ENCODE data around the gene ADCYAP1R1. TPM values are rescaled to one million over a fixed set of nuclear protein-coding genes. Genes with fewer than 3 reads are reported as not detected.
"Not testable (repeated sequence)": the region's sequence is repeated elsewhere in the genome, so short reads cannot be mapped to it uniquely, and the experiment has no call there.

The ADCYAP1R1 gene
- total RNA-seq, 1 donor from 2014 or later, result not detected

DNA sequence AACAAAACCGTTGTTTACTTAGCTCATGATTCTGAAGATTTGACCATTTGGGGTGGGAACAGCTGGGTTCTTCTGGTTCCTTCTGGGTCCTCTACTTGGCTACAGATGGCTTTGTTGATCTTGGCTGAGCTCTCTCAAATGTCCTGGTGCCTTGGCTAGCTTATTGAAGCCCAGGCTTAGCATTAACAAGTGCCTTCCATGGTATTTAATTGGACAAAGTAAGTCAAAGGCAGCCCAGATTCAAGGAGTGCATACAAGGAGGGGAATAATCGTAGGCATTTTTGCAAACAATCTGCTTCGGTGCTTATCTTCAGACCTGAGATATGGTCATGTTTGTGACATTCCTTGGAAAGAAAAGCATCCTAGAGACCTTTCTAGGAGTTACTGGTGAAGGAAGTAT, 81.4 kb downstream of the ADCYAP1R1 start:
- no peak for DNase-seq (ENCODE audit: low read depth in 2 of 2)

- peak; percentile 71 to 76 for DNase-seq (ENCODE audit: low read depth in 2 of 2)
These were observed 82.4 kb downstream of the ADCYAP1R1 start for GRCh38 chr7:31134246-31135188.

GRCh38 chr7:31137234-31137633, 85.1 kb downstream of the ADCYAP1R1 start:
- DNase-seq (ENCODE audit: low read depth in 2 of 2), result no peak

GRCh38 chr7:31145339-31145738, 93.2 kb downstream of the ADCYAP1R1 start:
- DNase-seq (ENCODE audit: low read depth in 2 of 2), result no peak

GRCh38 chr7:31146030-31146429, 93.9 kb downstream of the ADCYAP1R1 start:
- no peak for DNase-seq (ENCODE audit: low read depth in 2 of 2)

DNA sequence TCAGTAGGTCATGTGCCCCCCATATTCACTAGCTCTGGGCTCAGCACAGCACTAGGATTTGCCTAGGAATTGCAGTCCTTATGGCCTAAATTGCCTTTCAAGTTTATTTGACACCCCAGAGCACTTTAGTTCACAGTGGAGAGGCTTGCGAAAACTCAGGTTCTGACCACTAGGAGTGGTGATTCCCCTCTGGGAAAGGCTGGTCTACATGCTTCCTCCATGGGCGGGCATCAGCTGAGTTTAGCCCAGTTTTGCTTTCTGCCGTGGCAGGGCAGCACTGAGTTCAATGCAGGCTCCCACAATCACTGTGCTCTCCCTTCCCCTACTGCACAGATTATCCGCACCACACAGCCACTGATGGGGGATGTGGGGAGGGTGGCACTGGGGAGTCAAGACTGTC, 94.4 kb downstream of the ADCYAP1R1 start:
- no peak for DNase-seq (ENCODE audit: low read depth in 2 of 2)

DNA sequence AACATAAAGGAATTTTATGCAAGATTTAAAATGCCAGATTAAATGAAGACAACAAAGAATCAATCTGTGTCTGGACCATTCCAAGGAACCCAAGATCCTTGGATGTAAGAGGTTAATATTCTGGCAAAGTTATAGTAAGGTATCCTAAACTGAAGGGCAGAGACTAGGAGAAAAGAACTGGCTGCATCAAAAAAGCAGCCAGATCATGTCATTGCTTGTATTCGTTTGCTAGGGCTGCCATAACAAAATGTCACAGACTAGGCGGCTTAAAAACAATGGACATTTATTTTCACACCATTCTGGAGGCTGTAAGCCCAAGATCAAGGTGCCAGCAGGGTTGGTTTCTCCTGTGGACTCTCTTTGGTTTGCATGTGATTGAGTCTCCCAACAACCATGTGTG, 99.7 kb downstream of the ADCYAP1R1 start:
- no peak for DNase-seq (ENCODE audit: low read depth in 2 of 2)

DNA sequence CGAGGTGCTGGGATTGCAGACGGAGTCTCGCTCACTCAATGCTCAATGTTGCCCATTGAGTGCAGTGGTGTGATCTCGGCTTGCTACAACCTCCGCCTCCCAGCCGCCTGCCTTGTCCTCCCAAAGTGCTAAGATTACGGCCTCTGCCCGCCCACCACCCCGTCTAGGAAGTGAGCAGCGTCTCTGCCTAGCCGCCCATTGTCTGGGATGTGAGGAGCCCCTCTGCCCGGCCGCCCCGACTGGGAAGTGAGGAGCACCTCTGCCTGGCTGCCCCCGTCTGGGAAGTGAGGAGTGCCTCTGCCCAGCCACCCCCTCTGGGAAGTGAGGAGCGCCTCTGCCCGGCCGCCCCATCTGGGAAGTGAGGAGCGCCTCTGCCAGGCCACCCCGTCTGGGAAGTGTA, 101.2 kb downstream of the ADCYAP1R1 start:
- DNase-seq (ENCODE audit: low read depth in 2 of 2), result not testable (repeated sequence)

DNA sequence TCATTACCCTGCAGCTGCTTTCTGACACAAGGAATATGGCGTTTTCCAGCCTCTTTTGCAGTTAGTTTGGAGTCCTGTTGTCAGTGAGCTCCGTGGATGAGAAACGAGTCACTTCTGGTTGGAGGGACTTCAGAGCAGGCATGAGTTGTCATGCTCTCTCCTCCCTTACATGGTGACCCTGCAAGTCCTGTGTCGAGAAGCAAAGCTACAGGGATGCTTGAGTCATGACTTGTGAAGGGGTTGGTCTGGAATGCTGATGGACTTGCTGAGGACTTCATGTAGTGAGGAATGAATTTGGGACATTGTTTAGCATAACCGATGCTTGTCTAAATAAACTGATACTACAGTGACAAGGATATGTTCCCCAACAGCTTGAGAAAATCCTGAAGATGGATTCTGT, 108.8 kb downstream of the ADCYAP1R1 start:
- no peak for DNase-seq (ENCODE audit: low read depth in 2 of 2)

Other genes with a start within 250 kb of the ADCYAP1R1 start
- gene AQP1, start 140.5 kb upstream of the ADCYAP1R1 start, total RNA-seq, result 1.4 and 1.7 TPM in 2 replicates
- gene GHRHR, start 88.4 kb upstream of the ADCYAP1R1 start, total RNA-seq, result not detected in 2 replicates

All from lung microvascular endothelial cell (primary cell).